CD4-positive, alpha-beta T cell (primary cell): ENCODE results near the gene MGME1. TPM values are rescaled to one million over a fixed set of nuclear protein-coding genes. Genes with fewer than 3 reads are reported as not detected.

Experiments used
- ATAC-seq: fragments of 200-7000 bp; cut with Tn5 transposase; one replicate; pipeline ENCODE4 v1.10.0; 2022; ENCODE audit warnings: mild to moderate bottlenecking; ENCODE audit not compliant: poor library complexity
- CTCF ChIA-PET: fragments of 350-600 bp; sonication (Branson Sonifier 250); formaldehyde crosslinking; loops from one replicate; lab custom pipeline; 2021; ENCODE audit warnings: antibody characterized with exemption, inconsistent platforms; lab: Charles Lee
- POLR2A ChIA-PET: fragments of 350-600 bp; sonication (Branson Sonifier 250); formaldehyde crosslinking; loops from one replicate; lab custom pipeline; 2021; ENCODE audit warnings: antibody characterized with exemption, inconsistent platforms; lab: Charles Lee
- DNase-seq, 14 experiments: peaks; one replicate each; pipeline ENCODE4 v3.0.0-alpha.2; 2013 to 2020; ENCODE audit warnings: mixed read lengths in 2 of 14
- H3K27ac ChIP-seq, 2 donors: one replicate each; pipeline versions ENCODE4 v1.5.1 to v1.7.0; 2013; ENCODE audit warnings: low read length in 2 of 2, low read depth in 1 of 2, mild to moderate bottlenecking in 1 of 2
- H3K27me3 ChIP-seq, 2 experiments: 1 replicate in 1 of 2; 2 replicates in 1 of 2; pipeline versions ENCODE4 v1.6.1 to v1.7.0; 2013; ENCODE audit warnings: low read length in 2 of 2, control low read depth in 1 of 2, mild to moderate bottlenecking in 1 of 2, moderate library complexity in 1 of 2; ENCODE audit not compliant: insufficient read depth in 2 of 2, control insufficient read depth in 1 of 2
- H3K36me3 ChIP-seq: one replicate; pipeline ENCODE4 v1.6.1; 2013; ENCODE audit warnings: low read length, control low read depth; ENCODE audit not compliant: insufficient read depth
- H3K4me1 ChIP-seq: one replicate; pipeline ENCODE4 v1.6.1; 2013; ENCODE audit warnings: low read length, control low read depth; ENCODE audit not compliant: insufficient read depth
- H3K4me3 ChIP-seq: one replicate; pipeline ENCODE4 v1.5.1; 2013; ENCODE audit warnings: mild to moderate bottlenecking, low read length, moderate library complexity
- H3K9me3 ChIP-seq, 2 experiments: 1 replicate in 1 of 2; 2 replicates in 1 of 2; pipeline versions ENCODE4 v1.6.1 to v1.7.0; 2013; ENCODE audit warnings: low read length in 2 of 2, mild to moderate bottlenecking in 2 of 2, control low read depth in 1 of 2, moderate library complexity in 1 of 2; ENCODE audit not compliant: control insufficient read depth in 1 of 2, insufficient read depth in 1 of 2
- H3K27ac Mint-ChIP-seq: one replicate; pipeline ENCODE4 v1.8.0; 2020; ENCODE audit warnings: mixed read lengths
- H3K27me3 Mint-ChIP-seq: one replicate; pipeline ENCODE4 v1.8.0; 2021; ENCODE audit warnings: mixed read lengths
- H3K36me3 Mint-ChIP-seq: one replicate; pipeline ENCODE4 v1.8.0; 2021; ENCODE audit warnings: low read depth, mixed read lengths
- H3K4me1 Mint-ChIP-seq: one replicate; pipeline ENCODE4 v1.8.0; 2021; ENCODE audit warnings: low read depth, mixed read lengths
- H3K4me3 Mint-ChIP-seq: one replicate; pipeline ENCODE4 v1.8.0; 2020; ENCODE audit warnings: mild to moderate bottlenecking, mixed read lengths
- H3K9me3 Mint-ChIP-seq: one replicate; pipeline ENCODE4 v1.8.0; 2020; ENCODE audit warnings: mixed read lengths
- intact Hi-C, 2 experiments: fragments of 100-400 bp; cut with DNase I in 1 of 2; cut with micrococcal nuclease in 1 of 2; formaldehyde crosslinking; loops; one replicate each; pipeline versions ENCODE4 v1.15.1 to v1.9.0; 2023 to 2025; cut with DNase I, micrococcal nuclease
- total RNA-seq, 174 experiments: library from RNA in 2 of 174; stranded (reverse) in 2 of 174; gene quantifications; one replicate each; pipeline ENCODE4 v1.2.3 and lab custom pipeline; 2021 to 2026
- TF ChIP-seq, protein P1 (sequence below): fragments of 200-600 bp; IDR thresholded peaks from one replicate; pipeline ENCODE4 v1.8.0; 2022; ENCODE audit warnings: antibody characterized with exemption, mild to moderate bottlenecking

The MGME1 gene
- total RNA-seq, 2 experiments from 2014 or later, result 4.5 to 4.6 TPM

DNA sequence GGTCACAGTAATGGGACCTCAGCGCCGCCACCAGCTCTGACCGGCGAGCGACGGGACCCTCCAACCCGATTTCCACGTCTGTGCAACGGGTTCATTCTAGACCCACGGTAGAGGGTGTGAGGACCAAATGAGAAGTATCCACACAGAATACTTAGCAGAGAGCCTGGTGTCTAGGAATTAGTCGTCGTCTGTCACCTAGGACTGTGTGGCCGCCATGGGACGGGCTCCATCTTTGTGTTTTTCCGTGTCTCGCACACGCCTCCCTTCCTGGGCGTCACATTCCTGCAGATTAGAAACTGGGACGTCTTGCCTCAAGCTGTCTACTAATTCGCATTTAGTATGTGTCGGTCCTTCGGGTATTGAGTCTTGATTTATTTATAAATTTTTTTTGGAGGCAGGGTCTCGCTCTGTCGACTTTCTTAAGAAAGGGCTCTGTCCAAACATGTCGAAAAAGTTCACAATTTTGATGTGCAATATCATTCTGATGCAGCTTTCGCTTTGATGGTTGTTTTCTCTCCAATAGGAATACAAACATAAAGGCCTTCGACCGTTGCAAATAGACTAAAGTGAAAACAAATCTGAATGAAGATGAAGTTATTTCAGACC, 563 bp downstream of the MGME1 start:
- H3K27me3 ChIP-seq, result no peaks in the 10 kb centered on the region
- H3K4me3 Mint-ChIP-seq, result peak overlapping the region; percentile 97
- ChIA-PET CTCF (interaction anchor here (1.5 to 3.8 kb wide), 3 partner anchors 13 to 287 kb away, joined by 3 to 13 read pairs (median 12); partner anchors contain the start of gene RRBP1), POLR2A (interaction anchor here (0.6 to 7.0 kb wide), 9 partner anchors 8 to 538 kb away, joined by 3 to 61 read pairs (median 5); partner anchors contain the start of genes DSTN, RRBP1 and SEC23B)
- H3K27ac ChIP-seq, result peak overlapping the region; percentile 92 to 99
- peak in 12 of 14 experiments; percentile 7 to 69 (median 18) for DNase-seq
- intact Hi-C loops, result loop anchor here (2.0 to 10.0 kb wide), 7 partner anchors 287 to 1242 kb away; partner anchors contain the start of genes DZANK1 (in 1 of the 2), POLR3F (in 1 of the 2), RRBP1 (in 1 of the 2) and SEC23B (in 1 of the 2)
- H3K4me3 ChIP-seq, result peak overlapping the region; percentile 69
- no peaks in the 10 kb centered on the region for H3K27me3 Mint-ChIP-seq
- H3K36me3 ChIP-seq, result no peaks in the 10 kb centered on the region
- peaks cover 82% of the 10 kb centered on the region for H3K4me1 Mint-ChIP-seq
- ATAC-seq, result peak; percentile 7
- H3K9me3 Mint-ChIP-seq, result no peaks in the 10 kb centered on the region
- H3K36me3 Mint-ChIP-seq, result peaks cover 34% of the 10 kb centered on the region
- no peaks in the 10 kb centered on the region for H3K9me3 ChIP-seq
- TF ChIP-seq, protein P1, sequence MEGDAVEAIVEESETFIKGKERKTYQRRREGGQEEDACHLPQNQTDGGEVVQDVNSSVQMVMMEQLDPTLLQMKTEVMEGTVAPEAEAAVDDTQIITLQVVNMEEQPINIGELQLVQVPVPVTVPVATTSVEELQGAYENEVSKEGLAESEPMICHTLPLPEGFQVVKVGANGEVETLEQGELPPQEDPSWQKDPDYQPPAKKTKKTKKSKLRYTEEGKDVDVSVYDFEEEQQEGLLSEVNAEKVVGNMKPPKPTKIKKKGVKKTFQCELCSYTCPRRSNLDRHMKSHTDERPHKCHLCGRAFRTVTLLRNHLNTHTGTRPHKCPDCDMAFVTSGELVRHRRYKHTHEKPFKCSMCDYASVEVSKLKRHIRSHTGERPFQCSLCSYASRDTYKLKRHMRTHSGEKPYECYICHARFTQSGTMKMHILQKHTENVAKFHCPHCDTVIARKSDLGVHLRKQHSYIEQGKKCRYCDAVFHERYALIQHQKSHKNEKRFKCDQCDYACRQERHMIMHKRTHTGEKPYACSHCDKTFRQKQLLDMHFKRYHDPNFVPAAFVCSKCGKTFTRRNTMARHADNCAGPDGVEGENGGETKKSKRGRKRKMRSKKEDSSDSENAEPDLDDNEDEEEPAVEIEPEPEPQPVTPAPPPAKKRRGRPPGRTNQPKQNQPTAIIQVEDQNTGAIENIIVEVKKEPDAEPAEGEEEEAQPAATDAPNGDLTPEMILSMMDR, result no peak
- H3K27ac Mint-ChIP-seq, result peak overlapping the region; percentile 92
- peaks cover 46% of the 10 kb centered on the region for H3K4me1 ChIP-seq

DNA sequence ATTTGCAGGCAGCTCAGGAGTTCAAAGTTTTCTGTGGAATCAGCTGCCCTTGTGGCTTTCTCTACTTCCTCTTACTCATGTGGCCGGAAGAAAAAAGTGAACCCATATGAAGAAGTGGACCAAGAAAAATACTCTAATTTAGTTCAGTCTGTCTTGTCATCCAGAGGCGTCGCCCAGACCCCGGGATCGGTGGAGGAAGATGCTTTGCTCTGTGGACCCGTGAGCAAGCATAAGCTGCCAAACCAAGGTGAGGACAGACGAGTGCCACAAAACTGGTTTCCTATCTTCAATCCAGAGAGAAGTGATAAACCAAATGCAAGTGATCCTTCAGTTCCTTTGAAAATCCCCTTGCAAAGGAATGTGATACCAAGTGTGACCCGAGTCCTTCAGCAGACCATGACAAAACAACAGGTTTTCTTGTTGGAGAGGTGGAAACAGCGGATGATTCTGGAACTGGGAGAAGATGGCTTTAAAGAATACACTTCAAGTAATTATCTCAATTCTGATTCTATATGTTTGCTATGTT, 1.1 kb downstream of the MGME1 start:
- Histone ChIP-seq H3K27ac (peak overlapping the region; percentile 92 to 99), H3K9me3 (no peaks in the 10 kb centered on the region), H3K4me1 (peaks cover 40% of the 10 kb centered on the region), H3K36me3 (no peaks in the 10 kb centered on the region), H3K27me3 (no peaks in the 10 kb centered on the region), H3K4me3 (peak overlapping the region; percentile 69)
- Mint-ChIP-seq H3K4me1 (peaks cover 78% of the 10 kb centered on the region), H3K27me3 (no peaks in the 10 kb centered on the region), H3K9me3 (no peaks in the 10 kb centered on the region), H3K27ac (peak overlapping the region; percentile 92), H3K36me3 (peaks cover 34% of the 10 kb centered on the region), H3K4me3 (peak overlapping the region; percentile 97)
- intact Hi-C loops, result loop anchor here (2.0 to 10.0 kb wide), 9 partner anchors 167 to 1243 kb away; partner anchors contain the start of genes DZANK1 (in 1 of the 2), KAT14 (in 1 of the 2), PET117 (in 1 of the 2) and POLR3F (in 1 of the 2)
- DNase-seq (peak in 8 of 14 experiments; percentile 4 to 73 (median 22)), ATAC-seq (no peak)
- CTCF ChIA-PET, result interaction anchor here (1.0 to 1.5 kb wide), 2 partner anchors 171 to 287 kb away, joined by 3 to 4 read pairs; partner anchors contain the start of gene RRBP1
- TF ChIP-seq, protein P1, result no peak
- POLR2A ChIA-PET, result interaction anchor here (0.6 to 7.0 kb wide), 9 partner anchors 9 to 538 kb away, joined by 3 to 61 read pairs (median 5); partner anchors contain the start of genes DSTN, RRBP1 and SEC23B

DNA sequence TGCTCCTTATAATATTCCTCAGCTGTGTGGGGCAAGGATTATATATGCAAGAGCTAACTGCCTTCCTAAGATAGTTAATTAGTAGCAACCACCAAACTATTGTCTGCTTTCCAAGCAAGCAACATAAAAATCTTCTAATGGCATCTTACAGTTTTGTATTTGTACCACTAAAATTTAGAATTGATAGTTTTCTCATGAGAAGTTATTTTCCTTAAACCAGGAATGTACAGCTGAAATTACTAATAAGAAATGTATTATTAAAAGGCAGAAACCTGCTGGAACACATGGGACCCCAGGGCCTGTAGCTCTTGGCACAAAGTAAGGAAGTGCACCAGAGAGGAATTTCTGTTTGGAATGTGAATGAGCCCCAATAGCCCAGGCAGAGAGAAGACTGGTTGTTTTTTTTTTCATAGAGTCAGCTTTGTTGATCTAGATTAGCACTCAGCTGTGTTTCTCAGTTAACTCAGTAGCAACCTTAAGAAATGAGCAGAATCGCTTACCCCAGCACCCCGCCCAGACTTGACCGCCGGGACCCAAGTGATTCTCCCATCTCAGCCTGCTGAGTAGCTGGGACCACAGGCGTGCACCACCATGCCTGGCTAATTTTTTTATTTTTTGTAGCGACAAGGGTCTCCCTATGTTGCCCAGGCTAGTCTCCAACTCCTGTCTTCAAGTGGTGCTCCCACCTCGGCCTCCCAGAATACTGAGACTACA, 2.6 kb downstream of the MGME1 start:
- Mint-ChIP-seq H3K27me3 (no peaks in the 10 kb centered on the region), H3K27ac (peak overlapping the region; percentile 92), H3K36me3 (peaks cover 37% of the 10 kb centered on the region), H3K4me3 (peak overlapping the region; percentile 97), H3K4me1 (peaks cover 65% of the 10 kb centered on the region), H3K9me3 (no peaks in the 10 kb centered on the region)
- TF ChIP-seq, protein P1, result no peak
- ChIA-PET CTCF (interaction anchor here (1.2 to 2.7 kb wide), 3 partner anchors 11 to 33 kb away, joined by 3 to 11 read pairs (median 3); no protein-coding TSS in a partner anchor), POLR2A (interaction anchor here (1.1 to 7.0 kb wide), 2 partner anchors 13 to 289 kb away, joined by 3 to 61 read pairs; partner anchors contain the start of gene RRBP1)
- Histone ChIP-seq H3K27me3 (no peaks in the 10 kb centered on the region), H3K4me1 (peaks cover 27% of the 10 kb centered on the region), H3K36me3 (peaks cover 9% of the 10 kb centered on the region), H3K4me3 (peak overlapping the region; percentile 69), H3K27ac (no peak overlapping the region), H3K9me3 (no peaks in the 10 kb centered on the region)
- intact Hi-C loops, result loop anchor here in 1 of 2 experiments (2.0 to 5.0 kb wide), 2 partner anchors 165 to 404 kb away; partner anchors contain the start of genes KAT14 and PET117
- DNase-seq (no peak), ATAC-seq (no peak)
